Sigmoid colon (tissue), 4 donors: ENCODE data around the gene ADARB2.

ENCODE experiments used
- POLR2A ChIP-seq, 2 donors: fragments of 450-650 bp; IDR thresholded peaks; one replicate each; pipeline ENCODE4 v1.6.1; 2016; ENCODE audit warnings: antibody characterized with exemption in 2 of 2, mild to moderate bottlenecking in 2 of 2, moderate library complexity in 2 of 2
- POLR2AphosphoS5 ChIP-seq, 4 donors: sonication (generic); formaldehyde crosslinking; IDR thresholded peaks; one replicate each; pipeline ENCODE4 v1.6.1; 2017; ENCODE audit warnings: antibody characterized with exemption in 4 of 4
- TF ChIP-seq, protein P1 (sequence below), 4 experiments: fragments of 450-650 bp in 3 of 4; fragments of 200-600 bp in 1 of 4; IDR thresholded peaks; one replicate each; pipeline ENCODE4 v1.5.1; 2016 to 2019; ENCODE audit warnings: antibody characterized with exemption in 4 of 4, mild to moderate bottlenecking in 3 of 4, moderate library complexity in 2 of 4

DNA sequence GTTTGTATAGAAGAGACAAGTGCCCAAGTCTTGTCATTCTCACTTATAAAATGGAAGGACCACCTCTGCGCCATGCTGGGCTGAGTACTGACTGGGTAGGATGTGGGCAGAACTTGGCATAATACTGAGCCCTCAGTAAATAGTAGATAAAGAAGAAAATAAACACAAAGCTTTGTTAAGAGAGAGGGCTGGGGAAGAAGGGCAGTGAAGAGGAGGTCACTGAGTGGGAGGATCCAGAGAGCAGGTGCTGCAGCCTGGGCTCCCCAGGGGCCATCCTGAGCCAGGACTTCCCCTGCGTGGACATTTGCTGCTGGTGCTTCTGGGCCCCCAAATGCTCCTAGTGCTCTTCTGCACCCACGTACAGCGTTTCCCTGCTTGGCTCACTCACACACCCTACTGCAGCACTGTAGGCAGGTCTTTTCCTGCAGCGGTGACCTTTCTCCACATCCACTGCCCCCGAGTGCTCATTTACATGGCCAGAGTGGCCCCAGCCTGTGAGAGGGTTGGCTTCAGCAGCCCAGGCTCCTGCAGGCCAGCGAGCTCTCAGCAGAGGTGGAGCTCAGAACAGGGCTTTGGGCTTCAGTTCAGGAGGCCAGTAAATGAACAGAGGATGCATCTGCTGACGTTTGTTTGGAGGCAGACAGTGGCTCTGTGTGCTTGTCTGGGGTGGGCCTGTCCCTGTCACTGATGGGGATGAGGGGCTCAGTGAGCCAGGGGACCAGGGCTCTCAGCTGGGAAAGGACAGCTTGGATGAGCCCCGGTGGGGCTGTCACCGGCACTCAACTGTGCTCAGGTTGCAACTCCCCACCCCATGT lies 164.6 kb downstream of the ADARB2 start:
- TF ChIP-seq, protein P1, sequence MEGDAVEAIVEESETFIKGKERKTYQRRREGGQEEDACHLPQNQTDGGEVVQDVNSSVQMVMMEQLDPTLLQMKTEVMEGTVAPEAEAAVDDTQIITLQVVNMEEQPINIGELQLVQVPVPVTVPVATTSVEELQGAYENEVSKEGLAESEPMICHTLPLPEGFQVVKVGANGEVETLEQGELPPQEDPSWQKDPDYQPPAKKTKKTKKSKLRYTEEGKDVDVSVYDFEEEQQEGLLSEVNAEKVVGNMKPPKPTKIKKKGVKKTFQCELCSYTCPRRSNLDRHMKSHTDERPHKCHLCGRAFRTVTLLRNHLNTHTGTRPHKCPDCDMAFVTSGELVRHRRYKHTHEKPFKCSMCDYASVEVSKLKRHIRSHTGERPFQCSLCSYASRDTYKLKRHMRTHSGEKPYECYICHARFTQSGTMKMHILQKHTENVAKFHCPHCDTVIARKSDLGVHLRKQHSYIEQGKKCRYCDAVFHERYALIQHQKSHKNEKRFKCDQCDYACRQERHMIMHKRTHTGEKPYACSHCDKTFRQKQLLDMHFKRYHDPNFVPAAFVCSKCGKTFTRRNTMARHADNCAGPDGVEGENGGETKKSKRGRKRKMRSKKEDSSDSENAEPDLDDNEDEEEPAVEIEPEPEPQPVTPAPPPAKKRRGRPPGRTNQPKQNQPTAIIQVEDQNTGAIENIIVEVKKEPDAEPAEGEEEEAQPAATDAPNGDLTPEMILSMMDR (IDR thresholded peaks at IDR 0.05), result no peak
- TF ChIP-seq POLR2AphosphoS5 (IDR thresholded peaks at IDR 0.05) (no peak), POLR2A (IDR thresholded peaks at IDR 0.05) (no peak)
